ENCODE measurements around the gene C4A. TPM values are rescaled to one million over a fixed set of nuclear protein-coding genes. Genes with fewer than 3 reads are reported as not detected.

Gene C4A
- total and polyA plus RNA-seq, 2 of the 13 experiments (the other 11 are each of a cell fraction or from before 2014, with no cell fraction given): 165 to 478 TPM

- TF ChIP-seq SNRNP70 (IDR thresholded peaks at IDR 0.05; ENCODE audit: low read depth, low read length) (no peak), ZNF30 (CRISPR knock-in tag; IDR thresholded peaks at IDR 0.05) (no peak), PHF21A (CRISPR knock-in tag; IDR thresholded peaks at IDR 0.05) (peak; percentile 77), SUZ12 (IDR thresholded peaks at IDR 0.05; ENCODE audit: low read depth, low read length) (0 out of 2 replicates have a peak, but pooled peaks have one; percentile 2), ZSCAN5A (CRISPR knock-in tag; IDR thresholded peaks at IDR 0.05; ENCODE audit: borderline replicate concordance) (no peak), TAF15 (IDR thresholded peaks at IDR 0.05; ENCODE audit: low read depth, low read length, poor library complexity, severe bottlenecking) (peak; percentile 76), KLF12 (CRISPR knock-in tag; IDR thresholded peaks at IDR 0.05; ENCODE audit: borderline replicate concordance) (peak; percentile 78; the same call in 1 of the 2 replicates), ZC3H13 (CRISPR knock-in tag; IDR thresholded peaks at IDR 0.05) (peak; percentile 98; the same call in 1 of the 2 replicates), ZNF687 (CRISPR knock-in tag; IDR thresholded peaks at IDR 0.05) (peak; percentile 98), HNRNPL (IDR thresholded peaks at IDR 0.05; ENCODE audit: low read depth, low read length) (peak; percentile 70; the same call in 1 of the 2 replicates), ZSCAN25 (CRISPR knock-in tag; IDR thresholded peaks at IDR 0.05) (no peak), TEAD3 (CRISPR knock-in tag; optimal IDR thresholded peaks at IDR 0.05; ENCODE audit: borderline replicate concordance) (peak; percentile 97), LBX2 (CRISPR knock-in tag; IDR thresholded peaks at IDR 0.05; ENCODE audit: borderline replicate concordance) (peak; percentile 93), PRDM10 (CRISPR knock-in tag; IDR thresholded peaks at IDR 0.05; ENCODE audit: low read depth) (peak; percentile 41; the same call in 1 of the 2 replicates), REL (CRISPR knock-in tag; conservative IDR thresholded peaks at IDR 0.05) (peak; percentile 98), ARID2 (CRISPR knock-in tag; IDR thresholded peaks at IDR 0.05; ENCODE audit: borderline replicate concordance) (0 out of 2 replicates have a peak, but pooled peaks have one; percentile 31), STAG1 (CRISPR knock-in tag; IDR thresholded peaks at IDR 0.05) (peak; percentile 36; the same call in 1 of the 2 replicates), KMT2A (CRISPR knock-in tag; IDR thresholded peaks at IDR 0.05) (peak; percentile 33; the same call in 1 of the 2 replicates), SOX5 (CRISPR knock-in tag; IDR thresholded peaks at IDR 0.05; ENCODE audit: borderline replicate concordance) (no peak)
Measured at GRCh38 chr6:31971993-31972708, 9.7 kb upstream of the C4A start, which contains the start of gene DXO (continued).

Measured in HepG2 (cell line).